ENCODE results near the gene CDK19.

The CDK19 gene

DNA sequence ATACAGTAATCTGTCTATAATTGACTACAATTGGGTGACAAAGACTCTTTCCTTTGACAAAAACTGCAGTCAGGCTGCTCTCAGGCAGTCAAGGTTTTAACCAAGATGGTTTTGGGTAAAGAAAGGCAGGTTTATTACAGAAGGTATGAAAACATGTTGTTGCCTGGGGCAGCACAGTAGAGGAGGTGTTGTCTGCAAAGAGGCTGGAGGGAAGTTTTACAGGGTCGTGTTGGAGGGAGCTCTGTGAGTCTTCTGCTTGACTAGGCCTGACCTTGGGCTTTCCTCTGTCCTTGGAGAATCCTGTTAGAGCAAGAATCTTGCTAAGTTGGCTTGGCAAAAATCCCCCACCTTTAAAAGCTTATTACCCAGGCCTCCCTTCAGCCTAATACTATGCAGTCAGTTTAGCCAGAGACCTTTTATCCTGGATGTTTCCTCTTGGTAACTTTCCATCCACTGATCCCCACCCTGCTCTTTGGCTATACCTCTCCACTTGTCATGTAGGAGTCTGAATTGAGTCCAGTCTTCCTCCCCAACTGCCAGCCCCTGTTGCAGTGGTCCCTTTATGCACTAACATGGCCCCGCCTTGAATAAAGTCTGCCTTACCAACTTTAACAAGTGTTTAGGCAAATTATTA, 195.9 kb downstream of the CDK19 start:
- no peaks in the 10 kb centered on the region for H3K9me3 ChIP-seq (ENCODE audit: control insufficient read depth, low read length)
- H3K4me1 ChIP-seq (ENCODE audit: control insufficient read depth, insufficient read depth, low read length, poor library complexity, severe bottlenecking) = no peaks in the 10 kb centered on the region
- no peak overlapping the region for H3K4me3 ChIP-seq (ENCODE audit: insufficient read depth, low read depth, low read length, poor library complexity, severe bottlenecking)
- H3K36me3 ChIP-seq (ENCODE audit: control insufficient read depth, insufficient read depth, low read length) = peaks cover 3% of the 10 kb centered on the region
- no peaks in the 10 kb centered on the region for H3K27me3 ChIP-seq (replicated peaks; ENCODE audit: control insufficient read depth, insufficient read depth, low read length, poor library complexity, severe bottlenecking)
- H3K27ac ChIP-seq (ENCODE audit: insufficient read depth, low read length, poor library complexity, severe bottlenecking) = no peak overlapping the region
- no peak for DNase-seq

DNA sequence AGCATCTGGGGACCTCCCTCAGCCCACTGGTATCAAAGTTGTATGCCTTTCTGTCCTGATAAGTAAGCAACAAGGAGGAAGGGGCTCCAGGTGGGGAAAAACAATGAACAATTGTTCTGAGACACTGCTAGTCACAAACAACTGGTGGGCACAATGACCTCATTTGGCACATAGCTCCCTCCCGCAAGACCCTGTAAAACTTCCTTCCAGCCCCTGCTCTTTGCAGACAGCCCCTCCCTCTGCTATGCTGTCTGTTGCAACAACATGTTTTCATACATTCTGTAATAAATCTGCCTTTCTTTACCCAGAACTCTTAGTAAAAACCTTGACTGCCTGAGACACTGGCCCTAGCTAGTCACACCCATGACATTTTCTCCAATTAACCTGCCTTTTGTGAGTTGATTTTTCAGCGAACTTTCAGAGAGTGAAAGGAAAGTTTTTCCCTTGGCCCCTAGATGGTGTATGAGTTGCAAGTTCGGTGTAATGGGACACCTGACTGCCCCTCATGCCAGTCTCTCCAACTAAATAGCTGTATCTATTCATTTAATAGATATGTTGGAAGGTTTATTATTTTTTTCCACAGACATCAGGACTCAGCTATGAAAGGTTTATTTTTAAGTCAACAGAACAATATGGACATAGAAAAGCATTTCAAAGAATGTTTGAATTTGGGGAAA, 196.5 kb downstream of the CDK19 start:
- no peak overlapping the region for H3K4me3 ChIP-seq (ENCODE audit: insufficient read depth, low read depth, low read length, poor library complexity, severe bottlenecking)
- H3K4me1 ChIP-seq (ENCODE audit: control insufficient read depth, insufficient read depth, low read length, poor library complexity, severe bottlenecking) = no peaks in the 10 kb centered on the region
- no peak for DNase-seq
- H3K27ac ChIP-seq (ENCODE audit: insufficient read depth, low read length, poor library complexity, severe bottlenecking) = no peak overlapping the region
- peaks cover 9% of the 10 kb centered on the region for H3K36me3 ChIP-seq (ENCODE audit: control insufficient read depth, insufficient read depth, low read length)
- no peaks in the 10 kb centered on the region for H3K9me3 ChIP-seq (ENCODE audit: control insufficient read depth, low read length)
- H3K27me3 ChIP-seq (replicated peaks; ENCODE audit: control insufficient read depth, insufficient read depth, low read length, poor library complexity, severe bottlenecking) = no peaks in the 10 kb centered on the region

DNA sequence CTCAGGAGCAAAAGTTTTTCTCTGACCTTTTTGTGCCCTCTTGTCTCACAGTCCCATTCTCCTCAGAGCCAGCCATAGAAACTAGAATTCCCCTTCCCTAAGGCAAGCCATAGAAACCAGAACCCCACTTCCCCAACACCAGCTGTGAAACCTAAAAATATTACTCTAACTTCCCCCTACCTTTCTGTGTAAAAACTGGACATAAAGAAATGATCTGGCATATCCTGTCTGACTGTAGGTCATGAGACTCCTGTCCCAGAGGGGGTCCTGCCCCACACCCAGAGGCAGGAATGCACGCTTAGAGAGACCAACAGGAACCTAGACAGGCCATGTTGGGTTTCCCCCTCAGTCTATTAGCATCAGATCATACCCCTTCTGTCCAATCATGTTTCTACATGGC, 198.2 kb downstream of the CDK19 start:
- H3K27ac ChIP-seq (ENCODE audit: insufficient read depth, low read length, poor library complexity, severe bottlenecking) = no peak overlapping the region
- no peak overlapping the region for H3K4me3 ChIP-seq (ENCODE audit: insufficient read depth, low read depth, low read length, poor library complexity, severe bottlenecking)
- no peak for DNase-seq
- H3K4me1 ChIP-seq (ENCODE audit: control insufficient read depth, insufficient read depth, low read length, poor library complexity, severe bottlenecking) = no peaks in the 10 kb centered on the region
- H3K36me3 ChIP-seq (ENCODE audit: control insufficient read depth, insufficient read depth, low read length) = peaks cover 9% of the 10 kb centered on the region
- H3K9me3 ChIP-seq (ENCODE audit: control insufficient read depth, low read length) = no peaks in the 10 kb centered on the region
- H3K27me3 ChIP-seq (replicated peaks; ENCODE audit: control insufficient read depth, insufficient read depth, low read length, poor library complexity, severe bottlenecking) = no peaks in the 10 kb centered on the region

DNA sequence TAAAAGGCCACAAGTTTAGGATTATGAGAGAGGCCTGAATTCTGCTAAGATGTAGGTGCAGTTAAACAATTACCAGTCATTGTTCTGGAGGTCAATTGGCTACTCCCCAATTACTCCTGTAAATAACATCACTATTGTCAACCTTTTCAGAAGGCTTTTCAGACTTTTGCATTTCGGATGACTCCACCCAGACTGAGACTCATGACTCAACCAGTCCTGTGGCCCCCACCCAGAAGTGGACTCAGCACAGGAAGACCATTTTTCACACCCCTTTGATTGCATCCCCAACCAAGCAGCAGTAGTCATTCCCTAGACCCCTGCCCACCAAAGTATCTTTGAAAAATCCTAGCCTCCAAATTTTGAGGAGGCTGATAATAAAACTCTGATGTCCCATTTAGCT, 199.5 kb downstream of the CDK19 start:
- no peak overlapping the region for H3K4me3 ChIP-seq (ENCODE audit: insufficient read depth, low read depth, low read length, poor library complexity, severe bottlenecking)
- no peak overlapping the region for H3K27ac ChIP-seq (ENCODE audit: insufficient read depth, low read length, poor library complexity, severe bottlenecking)
- no peaks in the 10 kb centered on the region for H3K9me3 ChIP-seq (ENCODE audit: control insufficient read depth, low read length)
- peaks cover 9% of the 10 kb centered on the region for H3K36me3 ChIP-seq (ENCODE audit: control insufficient read depth, insufficient read depth, low read length)
- H3K4me1 ChIP-seq (ENCODE audit: control insufficient read depth, insufficient read depth, low read length, poor library complexity, severe bottlenecking) = no peaks in the 10 kb centered on the region
- no peak for DNase-seq
- no peaks in the 10 kb centered on the region for H3K27me3 ChIP-seq (replicated peaks; ENCODE audit: control insufficient read depth, insufficient read depth, low read length, poor library complexity, severe bottlenecking)

DNA sequence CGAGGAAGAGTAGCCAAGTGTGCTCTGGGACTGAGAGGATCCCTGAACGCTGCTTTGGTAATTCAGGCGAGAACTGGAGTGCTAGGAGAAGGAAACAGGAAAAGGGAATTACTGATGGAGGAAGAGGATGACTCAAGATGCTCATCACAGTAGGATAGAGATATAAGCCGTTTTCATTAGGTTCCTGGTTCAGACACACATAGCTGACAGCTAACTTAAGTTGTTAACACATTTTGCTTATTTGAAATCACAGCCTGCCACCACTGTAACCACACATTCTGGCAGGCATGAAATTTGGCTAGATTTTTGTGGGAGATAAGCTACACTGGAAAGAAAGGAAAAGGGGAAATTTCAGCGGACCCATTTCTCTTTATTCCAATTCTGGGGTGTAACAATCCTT, 200.7 kb downstream of the CDK19 start:
- no peaks in the 10 kb centered on the region for H3K4me1 ChIP-seq (ENCODE audit: control insufficient read depth, insufficient read depth, low read length, poor library complexity, severe bottlenecking)

DNA sequence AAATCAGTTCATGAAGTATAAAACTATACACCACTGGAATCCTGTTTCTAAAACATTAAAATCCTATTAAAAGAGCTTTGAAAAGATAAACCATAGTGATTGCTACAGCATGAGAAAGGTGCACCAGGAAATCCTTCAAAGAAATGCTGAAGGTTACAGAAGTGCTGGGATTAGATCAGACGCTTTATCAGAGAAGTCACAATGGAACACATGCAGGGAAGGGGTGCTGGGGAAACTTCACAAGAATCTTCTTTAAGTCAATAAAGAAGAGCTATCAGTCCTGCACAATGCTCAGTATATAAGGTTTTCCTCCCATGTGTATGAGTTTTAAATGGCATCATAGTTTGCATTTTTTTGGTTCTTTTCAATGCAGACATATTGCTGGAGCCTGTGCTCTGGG, 201.2 kb downstream of the CDK19 start:
- H3K36me3 ChIP-seq (ENCODE audit: control insufficient read depth, insufficient read depth, low read length) = peaks cover 9% of the 10 kb centered on the region
- no peaks in the 10 kb centered on the region for H3K4me1 ChIP-seq (ENCODE audit: control insufficient read depth, insufficient read depth, low read length, poor library complexity, severe bottlenecking)
- no peak overlapping the region for H3K27ac ChIP-seq (ENCODE audit: insufficient read depth, low read length, poor library complexity, severe bottlenecking)

More for the DNA sequence above, 200.7 kb downstream of the CDK19 start:
- Histone ChIP-seq H3K4me3 (ENCODE audit: insufficient read depth, low read depth, low read length, poor library complexity, severe bottlenecking) (no peak overlapping the region), H3K27ac (ENCODE audit: insufficient read depth, low read length, poor library complexity, severe bottlenecking) (no peak overlapping the region), H3K27me3 (replicated peaks; ENCODE audit: control insufficient read depth, insufficient read depth, low read length, poor library complexity, severe bottlenecking) (no peaks in the 10 kb centered on the region), H3K9me3 (ENCODE audit: control insufficient read depth, low read length) (no peaks in the 10 kb centered on the region), H3K36me3 (ENCODE audit: control insufficient read depth, insufficient read depth, low read length) (peaks cover 9% of the 10 kb centered on the region)
- no peak for DNase-seq

DNA sequence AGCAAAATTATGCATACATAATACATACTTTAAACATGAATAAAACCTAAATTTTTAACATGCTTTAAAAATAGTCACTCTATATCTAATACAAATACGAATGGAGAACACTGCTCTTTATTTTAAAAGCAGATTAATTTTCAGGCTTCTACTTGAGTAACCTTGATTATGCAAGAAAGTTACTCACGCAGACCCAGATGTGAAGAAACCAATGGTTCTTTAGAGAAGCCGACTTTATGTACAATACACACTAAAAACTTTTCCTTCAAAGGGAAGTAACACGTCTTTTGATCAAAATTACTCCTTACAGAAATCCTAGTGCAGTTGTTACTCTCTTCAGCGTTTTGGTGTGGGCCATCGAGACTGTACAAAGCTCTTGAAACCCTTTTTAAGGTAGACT, 201.9 kb downstream of the CDK19 start:
- H3K4me1 ChIP-seq (ENCODE audit: control insufficient read depth, insufficient read depth, low read length, poor library complexity, severe bottlenecking) = no peaks in the 10 kb centered on the region
- H3K27ac ChIP-seq (ENCODE audit: insufficient read depth, low read length, poor library complexity, severe bottlenecking) = no peak overlapping the region
- H3K27me3 ChIP-seq (replicated peaks; ENCODE audit: control insufficient read depth, insufficient read depth, low read length, poor library complexity, severe bottlenecking) = no peaks in the 10 kb centered on the region
- peaks cover 9% of the 10 kb centered on the region for H3K36me3 ChIP-seq (ENCODE audit: control insufficient read depth, insufficient read depth, low read length)
- no peaks in the 10 kb centered on the region for H3K9me3 ChIP-seq (ENCODE audit: control insufficient read depth, low read length)
- DNase-seq = no peak
- no peak overlapping the region for H3K4me3 ChIP-seq (ENCODE audit: insufficient read depth, low read depth, low read length, poor library complexity, severe bottlenecking)

More for the DNA sequence above, 201.2 kb downstream of the CDK19 start:
- Histone ChIP-seq H3K27me3 (replicated peaks; ENCODE audit: control insufficient read depth, insufficient read depth, low read length, poor library complexity, severe bottlenecking) (no peaks in the 10 kb centered on the region), H3K4me3 (ENCODE audit: insufficient read depth, low read depth, low read length, poor library complexity, severe bottlenecking) (no peak overlapping the region), H3K9me3 (ENCODE audit: control insufficient read depth, low read length) (no peaks in the 10 kb centered on the region)
- DNase-seq = no peak

DNA sequence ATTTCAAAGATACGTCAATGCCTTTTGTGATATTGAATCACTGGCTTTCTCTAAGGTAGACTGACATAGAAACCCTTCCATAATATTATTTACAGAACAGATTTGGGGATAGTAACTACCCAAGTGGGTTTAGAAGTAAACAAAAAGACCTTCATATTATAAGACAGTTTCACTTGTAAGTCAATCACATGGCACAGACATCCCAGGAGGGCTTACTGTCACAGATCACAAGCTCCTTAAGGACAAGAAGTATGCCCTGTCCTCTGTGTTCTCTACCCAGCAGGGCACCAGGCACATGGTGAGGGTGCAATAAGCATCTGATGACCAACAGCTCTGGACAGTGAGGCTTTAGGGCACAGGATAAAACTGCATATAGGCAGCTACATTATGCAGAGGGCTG, 203.0 kb downstream of the CDK19 start:
- Histone ChIP-seq H3K4me1 (ENCODE audit: control insufficient read depth, insufficient read depth, low read length, poor library complexity, severe bottlenecking) (no peaks in the 10 kb centered on the region), H3K27me3 (replicated peaks; ENCODE audit: control insufficient read depth, insufficient read depth, low read length, poor library complexity, severe bottlenecking) (no peaks in the 10 kb centered on the region), H3K36me3 (ENCODE audit: control insufficient read depth, insufficient read depth, low read length) (peaks cover 9% of the 10 kb centered on the region), H3K4me3 (ENCODE audit: insufficient read depth, low read depth, low read length, poor library complexity, severe bottlenecking) (no peak overlapping the region), H3K9me3 (ENCODE audit: control insufficient read depth, low read length) (no peaks in the 10 kb centered on the region), H3K27ac (ENCODE audit: insufficient read depth, low read length, poor library complexity, severe bottlenecking) (no peak overlapping the region)
- no peak for DNase-seq

DNA sequence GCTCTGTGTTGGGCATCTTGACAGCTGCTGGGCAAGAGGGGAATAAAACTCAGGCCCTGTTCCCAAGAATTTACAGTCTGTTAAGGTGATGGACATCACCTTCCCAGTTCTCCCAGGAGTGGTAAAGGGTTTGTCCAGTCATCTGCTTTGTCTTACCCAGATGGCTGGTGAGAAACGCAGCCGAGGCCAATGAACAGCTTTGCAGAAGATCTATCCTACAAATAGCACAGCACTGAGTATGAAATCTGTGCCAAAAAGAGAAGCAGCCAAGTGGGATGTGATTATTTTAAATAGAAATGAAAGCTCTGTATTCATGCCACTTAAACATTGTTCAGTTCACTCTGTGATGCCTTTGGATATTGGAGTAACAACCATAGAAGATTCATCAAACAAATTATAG, 206.2 kb downstream of the CDK19 start:
- no peaks in the 10 kb centered on the region for H3K9me3 ChIP-seq (ENCODE audit: control insufficient read depth, low read length)
- H3K27me3 ChIP-seq (replicated peaks; ENCODE audit: control insufficient read depth, insufficient read depth, low read length, poor library complexity, severe bottlenecking) = no peaks in the 10 kb centered on the region
- no peaks in the 10 kb centered on the region for H3K4me1 ChIP-seq (ENCODE audit: control insufficient read depth, insufficient read depth, low read length, poor library complexity, severe bottlenecking)
- peaks cover 3% of the 10 kb centered on the region for H3K36me3 ChIP-seq (ENCODE audit: control insufficient read depth, insufficient read depth, low read length)
- no peak for DNase-seq
- H3K4me3 ChIP-seq (ENCODE audit: insufficient read depth, low read depth, low read length, poor library complexity, severe bottlenecking) = no peak overlapping the region
- H3K27ac ChIP-seq (ENCODE audit: insufficient read depth, low read length, poor library complexity, severe bottlenecking) = no peak overlapping the region

DNA sequence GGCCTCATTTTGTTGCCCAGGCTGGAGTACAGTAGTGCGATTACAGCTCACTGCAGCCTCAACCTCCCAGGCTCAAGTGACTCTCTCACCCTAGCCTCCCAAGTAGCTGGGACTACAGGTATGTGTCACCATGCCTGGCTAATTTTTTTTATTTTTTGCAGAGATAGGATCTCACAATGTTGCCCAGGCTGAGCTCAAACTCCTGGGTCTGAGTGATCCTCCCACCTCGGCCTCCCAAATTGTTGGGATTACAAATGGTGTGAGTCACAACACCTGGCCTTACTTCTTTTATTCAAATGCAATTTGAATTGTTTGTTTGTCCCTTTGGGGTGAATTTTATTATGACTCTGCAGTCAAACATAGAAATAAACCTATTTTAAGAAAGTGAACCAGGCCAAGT, 207.1 kb downstream of the CDK19 start:
- Histone ChIP-seq H3K27me3 (replicated peaks; ENCODE audit: control insufficient read depth, insufficient read depth, low read length, poor library complexity, severe bottlenecking) (no peaks in the 10 kb centered on the region), H3K4me3 (ENCODE audit: insufficient read depth, low read depth, low read length, poor library complexity, severe bottlenecking) (no peak overlapping the region), H3K36me3 (ENCODE audit: control insufficient read depth, insufficient read depth, low read length) (no peaks in the 10 kb centered on the region), H3K27ac (ENCODE audit: insufficient read depth, low read length, poor library complexity, severe bottlenecking) (no peak overlapping the region), H3K4me1 (ENCODE audit: control insufficient read depth, insufficient read depth, low read length, poor library complexity, severe bottlenecking) (no peaks in the 10 kb centered on the region), H3K9me3 (ENCODE audit: control insufficient read depth, low read length) (no peaks in the 10 kb centered on the region)
- no peak for DNase-seq
